TTC549 (cell line): ENCODE results near the gene FBXO48.

Experiments used
- FAIRE-seq: peaks from 2 replicates; lab custom pipeline; 2012; peaks lifted over from hg19 to GRCh38; lab: Jason Lieb, UNC

The FBXO48 gene

DNA sequence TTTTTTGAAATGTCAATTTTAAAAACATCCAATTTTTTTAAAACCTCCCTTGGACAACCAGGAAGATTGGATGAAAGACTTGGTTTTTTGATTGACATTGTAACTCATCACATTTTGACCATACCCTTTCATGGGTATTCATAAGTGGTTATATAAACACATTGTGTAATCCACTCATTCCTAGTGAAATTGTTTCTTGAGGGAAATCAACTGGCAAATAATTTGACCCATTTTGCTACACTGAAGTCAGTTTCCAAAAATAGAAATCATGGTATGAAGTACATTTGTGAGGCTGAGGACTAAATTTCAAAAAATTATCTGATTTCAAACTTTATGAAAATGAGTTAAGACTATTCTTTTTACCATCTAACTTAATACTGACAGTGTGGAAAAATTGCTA, 31.5 kb downstream of the FBXO48 start:
- FAIRE-seq: no peak

DNA sequence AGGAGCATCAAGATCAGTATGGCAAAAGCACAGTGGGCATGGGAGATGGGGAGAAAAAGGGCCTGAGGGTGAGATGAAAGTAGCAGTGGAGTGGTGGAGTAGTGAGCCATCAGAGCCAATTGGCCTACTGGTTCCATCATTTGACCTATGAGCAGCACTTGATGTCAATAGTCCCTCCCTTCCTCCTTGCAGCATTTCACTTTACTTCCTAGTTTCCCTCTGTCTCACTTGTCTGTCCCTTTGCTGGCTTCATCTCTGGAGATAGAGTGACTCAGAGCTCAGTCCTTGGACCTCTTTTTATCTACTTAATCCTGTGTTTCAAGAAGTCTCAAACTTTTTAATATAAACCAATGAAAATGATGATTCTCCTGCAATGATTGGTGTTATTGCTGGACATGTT, 32.1 kb downstream of the FBXO48 start:
- no peak for FAIRE-seq

DNA sequence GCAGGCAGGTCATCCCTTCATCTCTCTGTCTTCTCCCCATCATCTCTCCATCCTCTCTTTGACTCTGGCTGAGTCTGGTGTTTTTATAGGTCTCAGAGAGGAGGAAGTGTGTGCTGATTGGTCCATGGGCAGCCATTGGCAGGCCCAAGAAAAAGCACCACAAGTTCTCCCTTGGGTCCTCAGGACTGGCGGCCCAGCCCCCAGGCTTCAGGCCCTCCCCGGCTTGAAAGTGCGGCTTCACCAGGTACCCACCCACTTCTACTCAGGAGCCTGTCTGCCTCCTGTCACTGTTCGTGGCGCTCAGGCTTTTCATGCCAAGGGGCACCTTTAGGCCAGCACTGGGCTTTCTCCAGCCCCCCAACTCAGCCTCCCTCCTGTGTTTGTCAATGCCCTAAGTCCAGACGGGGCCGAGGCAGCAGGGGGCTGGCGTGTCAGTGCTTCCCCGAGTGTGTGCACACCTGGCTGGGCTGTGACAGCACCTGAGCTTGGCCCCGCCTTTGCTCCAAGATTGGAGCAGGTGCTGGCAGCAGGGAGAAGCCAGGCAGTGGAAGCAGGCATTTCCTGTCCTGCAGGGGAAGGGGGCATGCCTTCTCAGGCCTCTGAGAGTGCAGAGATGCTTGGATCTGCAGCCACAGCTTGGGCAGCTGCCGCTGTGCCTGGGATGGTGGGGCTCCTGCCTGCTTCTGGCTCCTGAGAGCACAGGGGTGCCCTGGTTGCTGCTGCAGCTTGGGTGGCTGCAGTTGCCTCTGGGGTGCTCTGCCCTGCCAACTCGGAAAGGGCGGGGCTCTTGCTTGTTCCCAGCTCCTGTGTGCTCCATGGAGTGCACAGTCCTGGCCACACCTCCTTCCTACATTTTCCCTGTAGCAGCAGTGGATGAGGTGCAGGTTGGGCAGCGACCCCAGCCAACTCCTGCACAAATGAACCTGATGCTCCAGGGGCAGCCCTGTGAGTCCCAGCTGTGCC, 34.1 kb downstream of the FBXO48 start:
- no peak for FAIRE-seq

DNA sequence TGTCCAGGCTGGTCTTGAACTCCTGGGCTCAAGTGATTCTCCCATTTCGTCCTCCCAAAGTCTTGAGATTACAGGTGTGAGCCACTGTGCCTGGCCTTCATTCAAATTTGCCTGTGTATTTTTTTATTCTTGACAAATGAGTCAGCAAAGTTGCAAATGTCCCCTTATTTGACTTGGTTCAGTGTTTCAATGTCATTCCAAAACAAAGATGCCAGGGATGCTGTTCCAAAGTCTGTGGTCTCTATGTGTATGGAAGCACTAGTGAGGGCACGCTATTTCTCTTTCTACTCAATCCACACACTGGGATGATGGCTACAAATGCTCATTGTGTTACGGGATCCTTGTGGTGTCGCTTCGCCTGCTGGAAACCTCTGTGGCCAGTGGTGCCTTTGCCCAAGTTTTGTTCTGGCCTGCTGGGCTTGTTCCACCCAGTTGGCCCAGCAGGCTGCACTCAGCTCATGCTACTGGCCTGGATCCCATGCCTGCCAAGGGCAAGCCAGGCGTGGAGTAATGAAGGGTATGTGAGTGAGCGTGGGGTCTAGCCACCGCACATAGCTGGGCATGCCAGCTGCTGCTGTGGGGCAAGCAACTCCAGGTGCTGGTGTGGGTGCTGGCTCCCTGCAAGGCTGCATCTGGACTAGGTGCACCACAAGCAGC, 35.6 kb downstream of the FBXO48 start:
- no peak for FAIRE-seq

DNA sequence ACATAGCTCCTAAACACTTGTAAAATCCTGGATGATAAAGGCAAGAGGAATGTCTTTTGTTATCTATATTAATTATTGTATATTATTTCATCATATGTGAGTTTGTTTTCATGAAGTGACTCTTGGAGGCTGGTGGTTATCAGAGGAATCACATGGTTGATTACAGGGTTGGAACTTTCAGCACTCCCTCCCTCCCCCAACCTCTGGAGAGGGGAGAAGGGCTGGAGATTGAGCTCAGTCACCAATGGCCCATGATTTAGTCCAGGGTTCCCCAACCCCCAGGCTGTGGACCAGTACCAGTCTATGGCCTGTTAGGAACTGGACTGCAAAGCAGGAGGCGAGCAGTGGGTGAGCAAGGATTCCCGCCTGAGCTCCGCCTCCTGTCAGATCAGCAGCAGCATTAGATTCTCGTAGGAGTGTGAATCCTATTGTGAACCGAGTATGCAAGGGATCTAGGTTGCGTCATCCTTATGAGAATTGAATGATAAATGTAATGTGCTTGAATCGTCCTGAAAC, 37.7 kb downstream of the FBXO48 start:
- no peak for FAIRE-seq

DNA sequence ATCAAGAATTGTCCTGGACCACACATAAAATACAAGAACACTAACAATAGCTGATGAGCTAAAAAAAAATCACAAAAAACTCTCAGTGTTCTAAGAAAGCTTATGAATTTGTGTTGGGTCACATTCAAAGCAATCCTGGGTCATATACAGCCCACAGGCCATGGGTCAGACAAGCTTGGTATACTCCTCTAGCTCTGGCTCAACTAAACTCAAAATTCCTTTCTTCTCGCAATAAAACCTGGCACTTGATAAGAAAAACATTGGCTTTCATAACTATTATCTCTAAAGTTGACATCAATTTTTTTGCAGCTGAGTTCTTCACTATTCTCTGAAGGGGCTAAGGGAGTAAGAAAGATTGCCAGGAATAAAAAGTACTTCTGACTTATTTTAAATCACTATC, 38.3 kb downstream of the FBXO48 start:
- no peak for FAIRE-seq

DNA sequence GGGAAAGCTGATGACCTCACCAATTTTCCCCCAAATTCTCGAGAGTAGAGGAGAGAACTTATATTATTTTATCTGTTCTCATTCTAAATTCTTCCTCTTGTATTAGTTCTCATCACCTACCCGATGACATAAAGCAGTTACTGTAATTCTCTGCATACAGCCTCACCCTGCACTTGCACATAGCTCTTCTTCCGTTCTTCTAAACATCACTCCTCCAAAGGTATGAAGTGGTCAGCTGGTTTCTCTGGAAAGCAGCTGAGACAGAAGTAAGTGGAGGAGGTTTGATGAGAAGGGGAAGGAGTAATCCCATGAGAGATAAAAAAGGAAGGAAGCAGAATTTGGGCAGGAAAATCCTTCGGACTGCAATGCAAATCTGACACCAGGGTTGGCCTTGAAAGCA, 39.0 kb downstream of the FBXO48 start:
- no peak for FAIRE-seq

DNA sequence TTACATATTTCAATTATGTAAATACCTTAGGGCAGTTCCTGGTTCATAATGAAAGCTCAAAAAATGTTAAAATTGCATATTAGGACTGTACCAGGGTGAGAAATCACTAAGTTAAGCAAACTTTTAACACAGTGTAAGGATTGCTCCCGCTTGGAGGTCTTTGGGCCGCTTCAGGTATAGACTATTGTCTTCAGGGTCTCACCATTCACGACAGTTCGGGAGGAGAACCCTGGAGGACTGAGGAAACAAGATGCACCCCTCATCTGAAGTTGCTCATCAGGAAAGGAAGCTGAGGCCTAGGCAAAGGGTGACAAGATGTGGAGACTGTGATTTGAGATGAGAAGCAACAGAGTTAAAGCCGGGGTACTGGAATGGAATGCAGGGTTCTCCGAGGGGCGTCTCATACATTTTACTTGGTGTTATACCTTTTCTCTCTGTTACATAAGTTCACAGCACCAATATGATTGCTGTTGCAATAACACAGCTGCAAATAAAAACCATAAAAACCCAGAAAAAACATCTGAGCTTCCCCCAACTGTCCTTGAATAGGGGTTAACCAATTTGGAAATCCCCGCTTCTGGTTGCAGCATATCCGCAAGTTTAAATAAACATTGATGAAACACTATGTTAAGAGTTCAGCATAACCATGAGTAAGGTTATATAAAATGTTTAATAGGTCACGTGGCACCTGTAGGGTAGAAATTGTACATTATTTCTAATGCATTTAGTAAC, 40.1 kb downstream of the FBXO48 start:
- no peak for FAIRE-seq

DNA sequence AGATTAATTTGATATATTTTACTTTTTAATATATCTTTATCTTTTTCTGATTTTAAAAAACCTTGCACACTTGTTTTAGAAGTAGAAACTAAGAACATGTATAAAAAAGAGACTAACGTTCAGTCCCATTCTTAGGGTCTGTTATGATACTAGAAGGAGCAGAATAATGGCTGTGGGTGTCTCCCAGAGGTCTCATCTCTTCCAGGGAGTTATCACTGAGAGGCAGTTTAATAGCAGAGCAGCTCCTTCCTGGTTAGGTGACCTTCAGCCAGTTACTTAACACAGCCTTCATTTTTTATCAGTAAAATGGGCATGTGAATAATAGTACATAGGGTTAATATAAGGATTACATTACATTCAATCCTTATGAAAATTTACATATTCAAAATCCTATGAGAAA, 40.6 kb downstream of the FBXO48 start:
- FAIRE-seq: no peak

DNA sequence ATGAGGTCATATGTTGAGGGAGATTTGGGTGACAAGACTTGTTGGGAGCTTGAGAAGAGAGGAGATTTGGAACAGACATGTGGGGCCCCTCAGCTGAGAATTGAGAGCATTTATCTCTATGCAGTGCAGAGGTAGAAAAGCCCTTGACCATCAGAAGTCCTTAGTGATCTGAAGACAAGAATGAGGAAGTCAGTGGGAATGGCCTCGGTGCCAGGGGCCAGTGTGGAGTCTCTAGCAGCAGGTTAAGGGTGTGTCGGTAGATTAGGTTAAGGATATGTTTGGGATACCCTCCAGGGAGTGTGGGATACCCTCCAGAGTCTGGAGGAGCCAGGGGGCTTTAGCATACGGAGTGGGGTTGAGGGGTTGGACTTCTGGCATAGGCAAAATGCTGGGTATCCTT, 41.6 kb downstream of the FBXO48 start:
- FAIRE-seq: no peak

DNA sequence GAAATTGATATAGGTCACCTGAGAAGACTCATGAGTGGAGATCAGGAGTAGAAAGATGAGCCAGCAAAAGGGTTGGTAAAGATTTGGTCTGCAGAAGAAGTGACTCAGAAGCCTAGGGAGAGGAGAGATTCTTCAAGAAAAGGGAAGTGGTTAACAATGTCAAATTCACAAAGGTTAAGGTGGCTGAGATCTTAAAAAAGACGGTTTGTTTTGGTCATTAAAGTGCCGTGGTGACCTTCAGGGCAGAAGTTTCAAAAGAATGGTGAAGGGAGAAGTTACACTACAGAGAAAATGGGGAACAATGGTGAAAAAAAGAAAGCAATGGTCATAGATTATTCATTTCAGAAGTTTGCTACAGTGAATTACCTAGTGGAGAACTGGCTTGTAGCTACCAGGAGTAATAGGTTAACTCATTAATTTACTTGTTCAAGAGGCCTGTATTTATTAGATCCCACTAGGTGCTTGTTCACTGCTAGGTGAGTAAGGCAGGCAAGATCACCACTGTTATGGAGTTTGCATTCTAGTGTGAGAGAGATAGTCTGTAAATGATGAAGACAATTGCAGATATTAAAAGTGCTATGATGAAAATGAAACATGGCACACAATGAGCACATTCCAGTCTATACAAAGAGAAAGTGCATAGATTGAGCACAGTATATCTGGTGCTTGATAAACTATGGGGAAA, 43.0 kb downstream of the FBXO48 start:
- no peak for FAIRE-seq

DNA sequence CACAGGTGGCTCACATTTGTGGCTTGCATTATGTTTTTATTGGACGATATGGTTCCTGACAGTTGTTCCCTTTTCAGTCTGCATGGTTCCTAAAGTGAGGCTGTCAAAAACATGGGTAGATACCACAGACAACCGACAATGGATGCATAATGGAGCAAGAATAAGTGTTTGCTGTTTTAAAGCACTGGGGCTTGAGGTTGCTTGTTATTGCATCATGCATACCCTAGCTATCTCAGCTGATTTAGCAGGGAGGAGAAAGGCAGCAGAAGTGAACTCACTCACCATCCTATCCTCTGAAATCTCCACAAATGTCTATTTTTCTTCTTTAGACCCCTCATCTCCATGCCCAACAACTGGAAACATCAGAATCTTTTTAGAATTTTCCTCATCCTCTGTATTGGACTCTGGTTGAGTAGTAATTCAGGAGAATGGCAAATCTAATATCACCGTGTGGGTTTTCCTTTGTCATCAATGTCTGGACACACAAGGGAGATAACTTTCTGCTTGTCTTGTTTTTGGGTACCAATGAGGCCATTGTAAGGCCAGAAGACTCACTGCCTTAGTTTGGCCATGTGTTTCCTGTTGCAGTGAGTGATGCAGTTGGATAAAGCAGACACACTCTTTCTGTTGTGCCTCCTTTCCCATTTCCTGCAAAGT, 46.7 kb downstream of the FBXO48 start:
- FAIRE-seq: no peak

DNA sequence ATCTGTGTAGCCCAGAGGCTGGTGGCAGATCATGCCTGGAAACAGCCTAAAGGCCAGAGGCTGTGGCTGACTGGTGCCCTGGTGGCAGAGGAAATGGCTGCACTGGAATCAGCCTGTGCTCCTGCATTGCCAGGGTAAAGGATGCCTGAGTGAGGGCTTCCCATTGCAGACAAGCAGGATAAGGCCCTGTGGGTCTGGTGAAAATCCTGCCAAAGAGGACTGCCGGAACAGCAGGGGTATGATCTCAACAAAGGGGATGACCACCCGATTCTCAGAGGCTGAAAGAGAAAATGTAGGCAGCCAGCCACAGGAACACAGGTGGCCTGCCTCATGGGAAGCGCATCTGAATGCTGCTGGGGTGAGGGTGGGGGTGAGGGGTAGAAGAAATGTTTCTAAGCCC, 48.2 kb downstream of the FBXO48 start:
- FAIRE-seq: no peak

DNA sequence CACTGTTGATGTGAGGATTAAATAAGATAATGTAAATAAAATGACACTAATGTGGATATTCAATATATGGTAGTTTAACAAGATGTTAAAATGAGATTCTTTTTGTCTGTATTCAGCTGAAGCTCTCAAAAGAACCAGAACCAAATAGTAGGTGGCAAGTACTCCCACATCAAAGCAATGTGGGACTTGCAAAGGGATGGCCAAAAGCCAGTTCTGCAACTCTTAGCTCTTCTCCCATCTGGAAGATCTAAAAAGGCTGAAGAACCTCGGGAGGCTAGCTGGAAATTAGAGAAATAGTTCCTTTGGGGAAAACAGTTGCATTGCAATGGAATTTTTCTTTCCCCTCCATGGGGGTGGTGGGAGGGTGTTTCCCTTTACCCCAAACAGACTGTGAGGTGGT, 48.7 kb downstream of the FBXO48 start:
- no peak for FAIRE-seq

DNA sequence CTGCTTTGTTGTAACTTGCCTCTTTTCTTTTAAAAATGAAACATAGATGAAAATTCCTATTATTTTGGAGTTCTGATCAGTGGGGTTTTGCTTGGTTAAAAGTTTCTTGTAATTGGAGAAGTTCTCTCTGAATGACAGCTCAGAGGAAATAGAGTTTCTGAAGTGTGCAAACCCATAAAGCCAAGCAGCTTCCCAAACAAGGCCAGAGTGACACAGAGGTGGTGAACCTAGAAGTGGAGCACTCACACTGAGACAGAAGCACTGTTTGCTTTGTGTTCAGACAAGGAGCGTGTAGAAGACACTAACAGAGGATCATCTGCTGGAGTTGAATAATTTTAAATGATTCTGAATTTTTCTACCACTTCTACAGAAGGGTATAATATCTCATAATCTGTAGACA, 49.2 kb downstream of the FBXO48 start:
- FAIRE-seq: no peak

DNA sequence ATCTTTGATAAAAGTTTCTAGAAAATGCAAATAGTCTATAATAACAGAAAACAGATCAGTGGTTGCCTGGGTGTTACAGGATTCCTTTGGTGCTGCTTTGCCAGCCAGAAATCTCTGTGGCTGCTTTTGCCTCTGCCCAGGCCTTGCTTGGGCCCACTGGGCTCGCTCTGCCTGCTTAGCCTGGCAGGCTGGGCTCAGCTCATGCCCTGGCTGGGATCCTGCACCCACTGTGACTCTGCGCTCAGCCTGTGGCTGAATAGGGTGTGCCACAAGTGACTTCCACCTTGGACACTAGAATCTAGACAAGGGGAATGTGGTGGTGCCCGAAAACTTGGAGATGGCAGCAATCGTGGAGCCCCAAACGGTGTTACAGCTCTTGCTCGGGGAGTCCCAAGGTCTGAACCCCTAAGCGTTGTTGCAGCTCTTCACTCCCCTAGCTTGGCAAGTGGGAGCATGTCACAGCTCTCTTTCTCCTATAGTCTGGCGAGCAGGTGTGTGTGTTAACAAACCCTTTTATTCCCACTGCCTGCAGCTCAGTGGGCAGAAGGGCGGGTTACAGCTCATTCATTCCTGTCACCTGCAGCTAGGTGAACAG, 50.9 kb downstream of the FBXO48 start:
- FAIRE-seq: no peak

DNA sequence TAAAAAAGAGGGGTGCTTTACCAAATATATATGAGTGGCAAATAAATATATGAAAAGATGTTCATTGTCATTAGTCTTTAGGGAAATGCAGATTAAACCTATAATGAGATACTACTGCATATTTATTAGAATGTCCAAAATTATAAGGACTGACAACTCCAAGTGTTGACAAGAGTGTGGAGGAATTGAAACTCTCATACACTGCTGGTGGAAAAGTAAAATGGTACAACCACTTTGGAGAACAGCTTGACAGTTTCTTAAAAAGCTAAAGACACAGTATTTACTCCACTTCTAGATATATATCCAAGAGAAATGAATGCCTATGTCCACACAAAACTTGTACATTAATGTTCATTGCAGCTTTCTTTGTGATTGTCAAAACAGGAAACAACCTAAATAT, 51.6 kb downstream of the FBXO48 start:
- FAIRE-seq: no peak

DNA sequence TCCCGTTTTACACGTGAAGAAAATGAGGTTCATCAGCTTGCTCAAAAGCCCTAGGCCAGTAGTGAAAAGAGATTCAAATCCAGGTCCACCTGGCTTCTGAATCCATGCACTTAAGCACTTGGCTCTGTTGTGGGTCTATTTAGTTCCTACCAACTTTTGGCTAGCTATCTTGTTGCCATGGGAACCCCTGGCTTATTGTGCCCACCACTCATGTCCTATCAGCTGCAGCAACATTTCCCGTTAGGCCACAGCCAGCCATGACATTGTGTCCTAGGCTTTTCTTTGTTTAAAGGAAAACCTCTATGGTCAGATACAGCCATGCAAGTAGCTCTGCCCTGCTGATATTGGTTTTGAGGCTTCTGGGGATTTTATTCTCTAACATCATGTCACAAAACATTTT, 52.2 kb downstream of the FBXO48 start:
- FAIRE-seq: no peak

DNA sequence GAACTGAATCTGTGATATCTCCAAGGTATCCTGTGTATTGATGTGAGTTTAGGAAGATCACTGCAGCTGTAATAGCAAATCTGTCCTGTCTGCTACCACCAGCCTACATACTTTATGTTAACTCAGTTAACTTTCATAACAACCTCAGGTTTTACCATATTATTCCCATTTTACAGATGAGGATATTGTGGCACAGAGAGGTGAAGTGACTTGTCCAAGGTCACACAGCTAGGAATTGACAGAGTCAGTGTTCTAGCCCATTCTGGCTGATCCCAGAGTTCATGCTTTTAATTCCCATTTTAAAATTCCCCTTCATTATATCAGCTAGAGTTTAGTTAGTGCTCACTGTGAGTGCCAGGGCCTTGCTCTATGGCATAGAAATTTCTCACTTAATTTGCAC, 52.6 kb downstream of the FBXO48 start:
- FAIRE-seq: no peak

DNA sequence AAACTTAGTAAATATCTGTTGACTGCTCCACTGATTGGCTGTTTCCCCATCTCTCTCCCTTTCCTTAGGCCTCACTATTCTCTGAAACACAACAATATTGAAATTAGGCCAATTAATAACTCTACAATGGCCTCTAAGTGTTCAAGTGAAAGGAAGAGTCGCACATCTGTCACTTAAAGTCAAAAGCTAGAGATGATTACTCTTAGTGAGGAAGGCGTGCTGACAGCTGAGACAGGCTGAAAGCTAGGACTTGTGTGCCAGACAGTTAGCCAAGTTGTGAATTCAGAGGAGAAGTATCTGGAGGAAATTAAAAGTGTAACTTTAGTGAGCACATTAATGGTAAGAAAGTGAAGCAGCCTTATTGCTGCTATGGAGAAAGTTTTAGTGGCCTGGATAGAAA, 53.6 kb downstream of the FBXO48 start:
- no peak for FAIRE-seq

DNA sequence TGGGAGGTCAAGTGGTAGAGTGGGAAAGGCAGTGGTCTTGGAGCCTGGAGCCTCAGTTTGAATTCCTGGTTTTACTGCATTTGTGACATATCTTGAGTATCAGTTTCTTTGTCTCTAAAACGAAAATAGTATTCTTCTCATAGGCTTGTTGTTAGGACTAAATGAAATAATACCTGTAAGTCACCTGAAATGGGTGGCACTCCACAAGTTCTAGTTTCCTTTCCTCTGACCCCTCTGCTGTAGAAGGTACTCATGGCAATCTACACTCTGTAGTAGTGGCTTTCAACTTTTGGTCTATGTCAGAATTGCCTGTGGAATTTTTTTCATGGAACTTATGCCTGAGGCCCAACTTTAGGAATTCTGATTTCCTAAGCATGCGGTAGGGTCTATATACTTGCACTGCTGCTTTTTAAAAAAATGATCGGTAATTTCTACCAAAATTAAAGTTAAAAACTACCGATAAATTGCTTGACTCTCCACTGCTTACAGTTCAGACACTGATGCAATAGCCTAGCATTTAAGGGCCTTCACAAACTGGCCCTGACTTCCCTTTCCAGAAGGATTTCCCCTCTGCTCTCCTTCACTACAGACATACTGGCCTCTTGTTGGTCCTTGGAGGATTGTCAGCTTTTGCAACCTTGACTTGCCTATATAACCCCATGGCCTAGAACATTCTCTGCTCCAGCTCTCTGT, 54.8 kb downstream of the FBXO48 start:
- no peak for FAIRE-seq
